Esophagus (tissue), 2 donors: ENCODE data around the gene TRIM28. TPM values are rescaled to one million over a fixed set of nuclear protein-coding genes. Genes with fewer than 3 reads are reported as not detected.
A peak's percentile ranks its signal among the peaks of the same experiment; 100 is the strongest.

Experiments used
- H3K27ac ChIP-seq, 2 donors: one replicate each; pipeline ENCODE4 v1.5.1; 2013; ENCODE audit warnings: low read depth in 2 of 2, mild to moderate bottlenecking in 2 of 2, inconsistent platforms in 1 of 2, low read length in 1 of 2, moderate library complexity in 1 of 2
- H3K27me3 ChIP-seq, 2 donors: one replicate each; pipeline ENCODE4 v1.6.1; 2013; ENCODE audit warnings: low read length in 2 of 2, control low read depth in 1 of 2, mild to moderate bottlenecking in 1 of 2; ENCODE audit not compliant: insufficient read depth in 2 of 2, control insufficient read depth in 1 of 2
- H3K36me3 ChIP-seq, 2 donors: one replicate each; pipeline ENCODE4 v1.6.1; 2013; ENCODE audit warnings: low read length in 1 of 2; ENCODE audit not compliant: control insufficient read depth in 2 of 2, insufficient read depth in 2 of 2
- H3K4me1 ChIP-seq, 2 donors: one replicate each; pipeline ENCODE4 v1.6.1; 2013; ENCODE audit warnings: low read length in 1 of 2; ENCODE audit not compliant: control insufficient read depth in 2 of 2, insufficient read depth in 2 of 2
- H3K4me3 ChIP-seq, 2 donors: one replicate each; pipeline ENCODE4 v1.5.1; 2013; ENCODE audit warnings: low read length in 2 of 2, mild to moderate bottlenecking in 2 of 2, low read depth in 1 of 2, moderate library complexity in 1 of 2
- H3K9me3 ChIP-seq, 2 donors: one replicate each; pipeline ENCODE4 v1.6.1; 2013; ENCODE audit warnings: mild to moderate bottlenecking in 2 of 2, low read depth in 1 of 2, low read length in 1 of 2, moderate library complexity in 1 of 2; ENCODE audit not compliant: control insufficient read depth in 2 of 2, insufficient read depth in 1 of 2
- WGBS, 2 donors: extraction: QIAGEN DNeasy Blood & Tissue Kit; methylation state at CpG; one replicate each; pipeline ENCODE4 v1.1.7; 2013; 5-methylcytosine and 5-hydroxymethylcytosine counted together
- polyA plus RNA-seq, 2 donors: library from polyadenylated mRNA; stranded (reverse); fragments of 200-250 nt; gene quantifications; one replicate each; pipeline ENCODE4 v1.2.3, GENCODE V29; 2013
- donor health status: healthy with polysubstance abuse.
- donor health status: Bipolar disorder and iron deficiency.

The TRIM28 gene
- polyA plus RNA-seq, 2 donors, result 159 to 175 TPM

GRCh38 chr19:58549664-58550361 is 5.9 kb downstream of the TRIM28 start:
- no peak overlapping the region for H3K27ac ChIP-seq
- peaks cover 10 to 29% of the 10 kb centered on the region in 2 donors for H3K4me1 ChIP-seq
- WGBS, 2 donors, result 84 to 90% methylated on average over 11 of the region's 11 CpGs
- H3K4me3 ChIP-seq, result no peak overlapping the region
- no peaks in the 10 kb centered on the region for H3K9me3 ChIP-seq
- peaks cover 37 to 61% of the 10 kb centered on the region in 2 donors for H3K36me3 ChIP-seq
- H3K27me3 ChIP-seq, result no peaks in the 10 kb centered on the region

GRCh38 chr19:58550362-58551122 is 6.7 kb downstream of the TRIM28 start:
- peaks cover 37 to 62% of the 10 kb centered on the region in 2 donors for H3K36me3 ChIP-seq
- 85 to 87% methylated on average over 13 of the region's 13 CpGs for WGBS, 2 donors

GRCh38 chr19:58551123-58551497 is 7.2 kb downstream of the TRIM28 start:
- H3K27ac ChIP-seq, result no peak overlapping the region
- H3K36me3 ChIP-seq, result peaks cover 40 to 67% of the 10 kb centered on the region in 2 donors
- H3K4me1 ChIP-seq, result peaks cover 5 to 26% of the 10 kb centered on the region in 2 donors
- no peak overlapping the region for H3K4me3 ChIP-seq
- no peaks in the 10 kb centered on the region for H3K27me3 ChIP-seq
- no peaks in the 10 kb centered on the region for H3K9me3 ChIP-seq
- 42 to 56% methylated on average over 1 of the region's 1 CpG for WGBS, 2 donors

More at GRCh38 chr19:58550362-58551122, 6.7 kb downstream of the TRIM28 start:
- no peak overlapping the region for H3K4me3 ChIP-seq
- H3K27me3 ChIP-seq, result no peaks in the 10 kb centered on the region
- H3K9me3 ChIP-seq, result no peaks in the 10 kb centered on the region
- H3K4me1 ChIP-seq, result peaks cover 8 to 30% of the 10 kb centered on the region in 2 donors
- H3K27ac ChIP-seq, result no peak overlapping the region

GRCh38 chr19:58551577-58552471 is 8.0 kb downstream of the TRIM28 start:
- H3K4me3 ChIP-seq, result no peak overlapping the region
- peaks cover 40 to 73% of the 10 kb centered on the region in 2 donors for H3K36me3 ChIP-seq
- peaks cover 0 to 27% of the 10 kb centered on the region in 2 donors for H3K4me1 ChIP-seq
- WGBS, 2 donors, result 94 to 95% methylated on average over 18 of the region's 18 CpGs
- H3K27ac ChIP-seq, result no peak overlapping the region
- H3K9me3 ChIP-seq, result no peaks in the 10 kb centered on the region
- H3K27me3 ChIP-seq, result no peaks in the 10 kb centered on the region

- H3K27me3 ChIP-seq, result no peaks in the 10 kb centered on the region
- H3K4me1 ChIP-seq, result peaks cover 0 to 26% of the 10 kb centered on the region in 2 donors
- H3K36me3 ChIP-seq, result peaks cover 36 to 66% of the 10 kb centered on the region in 2 donors
- H3K4me3 ChIP-seq, result no peak overlapping the region
- H3K27ac ChIP-seq, result no peak overlapping the region
- WGBS, 2 donors, result 85 to 90% methylated on average over 2 of the region's 2 CpGs
- no peaks in the 10 kb centered on the region for H3K9me3 ChIP-seq
Observed at GRCh38 chr19:58552655-58553054, 8.8 kb downstream of the TRIM28 start.

- no peaks in the 10 kb centered on the region for H3K27me3 ChIP-seq
- H3K4me1 ChIP-seq, result peaks cover 0 to 25% of the 10 kb centered on the region in 2 donors
- H3K9me3 ChIP-seq, result no peaks in the 10 kb centered on the region
- peak overlapping the region; percentile 93 to 99 for H3K27ac ChIP-seq
- H3K4me3 ChIP-seq, result peak overlapping the region; percentile 75 to 92
- 27 to 30% methylated on average over 18 of the region's 18 CpGs for WGBS, 2 donors
- H3K36me3 ChIP-seq, result peaks cover 28 to 53% of the 10 kb centered on the region in 2 donors
Observed at GRCh38 chr19:58553799-58554493, 10.1 kb downstream of the TRIM28 start.

GRCh38 chr19:58554494-58555368 is 10.9 kb downstream of the TRIM28 start, which contains the start of gene CHMP2A:
Gene CHMP2A, minus strand, starts transcription at chr19:58555105. Its CDS starts 893 bp downstream, at chr19:58554212.
- H3K4me1 ChIP-seq, result peaks cover 0 to 27% of the 10 kb centered on the region in 2 donors
- WGBS, 2 donors, result 0 to 1% methylated on average over 59 to 69 of the region's 69 CpGs
- peak within 1 kb of the TSS; percentile 75 to 92 for H3K4me3 ChIP-seq
- H3K27ac ChIP-seq, result peak within 1 kb of the TSS; percentile 93 to 99
- no peaks in the 10 kb centered on the region for H3K27me3 ChIP-seq
- peaks cover 23 to 45% of the 10 kb centered on the region in 2 donors for H3K36me3 ChIP-seq
- no peaks in the 10 kb centered on the region for H3K9me3 ChIP-seq

- 41 to 47% methylated on average over 4 of the region's 4 CpGs for WGBS, 2 donors
- peaks cover 20 to 39% of the 10 kb centered on the region in 2 donors for H3K36me3 ChIP-seq
- peak overlapping the region; percentile 93 to 99 for H3K27ac ChIP-seq
- peaks cover 0 to 30% of the 10 kb centered on the region in 2 donors for H3K4me1 ChIP-seq
- no peaks in the 10 kb centered on the region for H3K27me3 ChIP-seq
- H3K9me3 ChIP-seq, result no peaks in the 10 kb centered on the region
- peak overlapping the region; percentile 75 to 92 for H3K4me3 ChIP-seq
Observed at GRCh38 chr19:58555369-58555885, 11.6 kb downstream of the TRIM28 start.
